HepG2 (cell line): ENCODE results near the gene ASXL1. TPM values are rescaled to one million over a fixed set of nuclear protein-coding genes. Genes with fewer than 3 reads are reported as not detected.

ENCODE experiments used
- ADNP ChIP-seq: sonication (generic); formaldehyde crosslinking; IDR thresholded peaks from 2 replicates; pipeline ENCODE4 v1.4.0; 2020; ENCODE audit warnings: missing genetic modification reagents
- HNRNPLL ChIP-seq: fragments of 200-400 bp; formaldehyde crosslinking; IDR thresholded peaks from 2 replicates; pipeline ENCODE4 v1.6.1; 2017; ENCODE audit warnings: mild to moderate bottlenecking, low read depth, low read length; ENCODE audit not compliant: poor library complexity, severe bottlenecking
- KDM1A ChIP-seq: IDR thresholded peaks from 2 replicates; pipeline ENCODE4 v1.6.1; 2016; ENCODE audit warnings: missing compliant biosample characterization
- KLF16 ChIP-seq, 2 experiments: sonication (generic) in 1 of 2; formaldehyde crosslinking in 1 of 2; IDR thresholded peaks; 2 replicates each; pipeline versions ENCODE4 v1.6.1 to v1.8.0; 2016 to 2023; ENCODE audit warnings: missing genetic modification reagents in 2 of 2, missing compliant biosample characterization in 1 of 2
- MED1 ChIP-seq: sonication (generic); formaldehyde crosslinking; IDR thresholded peaks from 2 replicates; pipeline ENCODE4 v1.4.0; 2020; ENCODE audit warnings: missing genetic modification reagents
- NR1H2 ChIP-seq: sonication (generic); formaldehyde crosslinking; IDR thresholded peaks from 2 replicates; pipeline ENCODE4 v1.8.1; 2022; ENCODE audit warnings: low read depth, missing genetic modification reagents, borderline replicate concordance
- TEAD3 ChIP-seq: optimal IDR thresholded peaks from 2 replicates; pipeline ENCODE3; 2016; ENCODE audit warnings: borderline replicate concordance
- YY1 ChIP-seq: IDR thresholded peaks from 2 replicates; pipeline ENCODE4 v1.6.1; 2011; ENCODE audit warnings: low read length, low read depth, moderate library complexity, mild to moderate bottlenecking; ENCODE audit not compliant: insufficient read depth, insufficient replicate concordance
- ZFX ChIP-seq: sonication (generic); formaldehyde crosslinking; IDR thresholded peaks from 2 replicates; pipeline ENCODE4 v1.4.0; 2020; ENCODE audit warnings: mild to moderate bottlenecking, low read depth, missing genetic modification reagents, moderate library complexity
- ZNF138 ChIP-seq: sonication (generic); formaldehyde crosslinking; IDR thresholded peaks from 2 replicates; pipeline ENCODE4 v1.5.0; 2020; ENCODE audit warnings: mild to moderate bottlenecking, low read depth, missing genetic modification reagents
- ZNF180 ChIP-seq: sonication (generic); formaldehyde crosslinking; IDR thresholded peaks from 2 replicates; pipeline ENCODE4 v1.4.0; 2020; ENCODE audit warnings: low read depth, missing genetic modification reagents, borderline replicate concordance
- ZNF234 ChIP-seq: sonication (generic); formaldehyde crosslinking; conservative IDR thresholded peaks from 2 replicates; pipeline ENCODE4 v1.5.1; 2020; ENCODE audit warnings: mild to moderate bottlenecking, missing genetic modification reagents
- ZNF607 ChIP-seq: sonication (generic); formaldehyde crosslinking; IDR thresholded peaks from 2 replicates; pipeline ENCODE4 v1.5.1; 2020; ENCODE audit warnings: missing genetic modification reagents, mild to moderate bottlenecking, borderline replicate concordance
- polyA plus RNA-seq, 8 experiments: library from polyadenylated mRNA; depleted of rRNA in 3 of 8; stranded (reverse) in 7 of 8; unstranded in 1 of 8; fragments of >200 nt; fragmentation: Illumina TruSeq in 4 of 8; extraction: Trizol in 4 of 8; gene quantifications; 2 replicates each; pipeline versions ENCODE4 v1.2.1 to v1.2.3, GENCODE V29; 2011 to 2016; ENCODE audit warnings: low read depth in 4 of 8, missing spikeins in 1 of 8, mixed read lengths in 1 of 8; ENCODE audit not compliant: insufficient read depth in 1 of 8
- total RNA-seq, 5 experiments: library from RNA; depleted of rRNA; stranded (reverse); fragments of >200 nt; fragmentation: Illumina TruSeq; extraction: Trizol; gene quantifications; 2 replicates each; pipeline ENCODE4 v1.2.3, GENCODE V29; 2016; ENCODE audit warnings: low read depth in 1 of 5
- TF ChIP-seq, protein P1 (sequence below): sonication (generic); formaldehyde crosslinking; IDR thresholded peaks from 2 replicates; pipeline ENCODE4 v1.4.0; 2020; ENCODE audit warnings: missing genetic modification reagents, mild to moderate bottlenecking, borderline replicate concordance
- TF ChIP-seq, protein P2 (sequence below), 2 experiments: sonication (generic) in 1 of 2; formaldehyde crosslinking in 1 of 2; IDR thresholded peaks; 2 replicates each; pipeline versions ENCODE4 v1.4.0 to v1.6.1; 2016 to 2020; ENCODE audit warnings: borderline replicate concordance in 1 of 2, low read depth in 1 of 2, mild to moderate bottlenecking in 1 of 2, missing genetic modification reagents in 1 of 2
- TF ChIP-seq, protein P3 (sequence below): IDR thresholded peaks from 2 replicates; pipeline ENCODE4 v1.6.1; 2016; ENCODE audit warnings: control low read depth
- TF ChIP-seq, protein P4 (sequence below): sonication (generic); formaldehyde crosslinking; IDR thresholded peaks from 2 replicates; pipeline ENCODE4 v1.5.1; 2020; ENCODE audit warnings: mild to moderate bottlenecking, missing genetic modification reagents, borderline replicate concordance
- TF ChIP-seq, protein P5 (sequence below): IDR thresholded peaks from 2 replicates; pipeline ENCODE4 v1.6.1; 2016; ENCODE audit warnings: mild to moderate bottlenecking, missing biosample characterization, missing genetic modification reagents

The ASXL1 gene
- total and polyA plus RNA-seq, 2 of the 13 experiments (the other 11 are each of a cell fraction or from before 2014, with no cell fraction given) = 62.1 to 74.8 TPM

DNA sequence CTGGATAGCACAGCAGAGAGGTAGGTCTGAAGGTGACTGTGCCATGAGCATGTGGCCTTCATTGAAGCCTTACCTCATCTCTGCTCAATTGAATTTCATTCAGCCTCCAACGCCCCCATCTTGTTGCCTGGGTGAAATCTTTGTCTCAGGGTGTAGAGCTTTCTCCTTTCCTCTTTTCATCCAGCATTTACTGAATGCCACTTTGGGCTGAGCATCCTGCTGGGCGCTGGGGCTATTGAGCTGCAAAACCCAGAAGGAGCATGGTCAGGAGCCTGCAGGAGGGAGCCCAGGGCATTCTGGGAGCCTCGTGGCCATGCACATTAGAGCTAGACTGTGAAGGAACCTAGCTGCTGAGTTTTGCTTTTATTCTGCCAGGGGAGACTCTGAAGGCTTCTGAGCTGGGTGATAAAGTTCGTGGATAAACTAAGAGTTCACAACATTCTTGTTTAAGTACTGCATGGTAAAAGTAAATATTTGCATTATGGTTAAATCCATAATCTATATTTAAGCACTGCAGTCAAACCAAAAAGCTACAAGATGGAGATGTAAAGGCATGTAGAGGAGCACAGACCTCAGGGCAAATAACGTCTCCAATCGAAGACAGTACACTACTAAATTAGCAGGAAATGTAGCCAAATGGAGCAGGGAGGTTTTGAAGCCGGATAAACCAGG, 13.2 kb upstream of the ASXL1 start (continued):
- TF ChIP-seq ZNF607 (CRISPR knock-in tag) = peak; percentile 74; the same call in 1 of the 2 replicates
- TF ChIP-seq ZNF180 (CRISPR knock-in tag) = no peak
- TF ChIP-seq, protein P1, sequence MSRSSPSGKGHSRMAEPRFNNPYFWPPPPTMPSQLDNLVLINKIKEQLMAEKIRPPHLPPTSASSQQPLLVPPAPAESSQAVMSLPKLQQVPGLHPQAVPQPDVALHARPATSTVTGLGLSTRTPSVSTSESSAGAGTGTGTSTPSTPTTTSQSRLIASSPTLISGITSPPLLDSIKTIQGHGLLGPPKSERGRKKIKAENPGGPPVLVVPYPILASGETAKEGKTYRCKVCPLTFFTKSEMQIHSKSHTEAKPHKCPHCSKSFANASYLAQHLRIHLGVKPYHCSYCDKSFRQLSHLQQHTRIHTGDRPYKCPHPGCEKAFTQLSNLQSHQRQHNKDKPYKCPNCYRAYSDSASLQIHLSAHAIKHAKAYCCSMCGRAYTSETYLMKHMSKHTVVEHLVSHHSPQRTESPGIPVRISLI (CRISPR knock-in tag) = no peak
- TF ChIP-seq, protein P2, sequence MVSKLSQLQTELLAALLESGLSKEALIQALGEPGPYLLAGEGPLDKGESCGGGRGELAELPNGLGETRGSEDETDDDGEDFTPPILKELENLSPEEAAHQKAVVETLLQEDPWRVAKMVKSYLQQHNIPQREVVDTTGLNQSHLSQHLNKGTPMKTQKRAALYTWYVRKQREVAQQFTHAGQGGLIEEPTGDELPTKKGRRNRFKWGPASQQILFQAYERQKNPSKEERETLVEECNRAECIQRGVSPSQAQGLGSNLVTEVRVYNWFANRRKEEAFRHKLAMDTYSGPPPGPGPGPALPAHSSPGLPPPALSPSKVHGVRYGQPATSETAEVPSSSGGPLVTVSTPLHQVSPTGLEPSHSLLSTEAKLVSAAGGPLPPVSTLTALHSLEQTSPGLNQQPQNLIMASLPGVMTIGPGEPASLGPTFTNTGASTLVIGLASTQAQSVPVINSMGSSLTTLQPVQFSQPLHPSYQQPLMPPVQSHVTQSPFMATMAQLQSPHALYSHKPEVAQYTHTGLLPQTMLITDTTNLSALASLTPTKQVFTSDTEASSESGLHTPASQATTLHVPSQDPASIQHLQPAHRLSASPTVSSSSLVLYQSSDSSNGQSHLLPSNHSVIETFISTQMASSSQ (IDR thresholded peaks at IDR 0.05; ENCODE audit: low read depth) = no peak
- TF ChIP-seq, protein P2 (CRISPR knock-in tag; IDR thresholded peaks at IDR 0.05; ENCODE audit: borderline replicate concordance) = no peak
- peak; percentile 58 for TF ChIP-seq TEAD3 (CRISPR knock-in tag)
- TF ChIP-seq, protein P3, sequence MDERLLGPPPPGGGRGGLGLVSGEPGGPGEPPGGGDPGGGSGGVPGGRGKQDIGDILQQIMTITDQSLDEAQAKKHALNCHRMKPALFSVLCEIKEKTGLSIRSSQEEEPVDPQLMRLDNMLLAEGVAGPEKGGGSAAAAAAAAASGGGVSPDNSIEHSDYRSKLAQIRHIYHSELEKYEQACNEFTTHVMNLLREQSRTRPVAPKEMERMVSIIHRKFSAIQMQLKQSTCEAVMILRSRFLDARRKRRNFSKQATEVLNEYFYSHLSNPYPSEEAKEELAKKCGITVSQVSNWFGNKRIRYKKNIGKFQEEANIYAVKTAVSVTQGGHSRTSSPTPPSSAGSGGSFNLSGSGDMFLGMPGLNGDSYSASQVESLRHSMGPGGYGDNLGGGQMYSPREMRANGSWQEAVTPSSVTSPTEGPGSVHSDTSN (CRISPR knock-in tag) = no peak
- TF ChIP-seq, protein P4, sequence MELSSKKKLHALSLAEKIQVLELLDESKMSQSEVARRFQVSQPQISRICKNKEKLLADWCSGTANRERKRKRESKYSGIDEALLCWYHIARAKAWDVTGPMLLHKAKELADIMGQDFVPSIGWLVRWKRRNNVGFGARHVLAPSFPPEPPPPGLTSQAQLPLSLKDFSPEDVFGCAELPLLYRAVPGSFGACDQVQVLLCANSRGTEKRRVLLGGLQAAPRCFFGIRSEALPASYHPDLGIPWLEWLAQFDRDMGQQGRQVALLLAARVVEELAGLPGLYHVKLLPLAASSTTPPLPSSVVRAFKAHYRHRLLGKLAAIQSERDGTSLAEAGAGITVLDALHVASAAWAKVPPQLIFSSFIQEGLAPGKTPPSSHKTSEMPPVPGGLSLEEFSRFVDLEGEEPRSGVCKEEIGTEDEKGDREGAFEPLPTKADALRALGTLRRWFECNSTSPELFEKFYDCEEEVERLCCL (CRISPR knock-in tag) = no peak
- TF ChIP-seq YY1 = no peak
- no peak for TF ChIP-seq MED1 (CRISPR knock-in tag)
- no peak for TF ChIP-seq NR1H2 (CRISPR knock-in tag)
- TF ChIP-seq, protein P5, sequence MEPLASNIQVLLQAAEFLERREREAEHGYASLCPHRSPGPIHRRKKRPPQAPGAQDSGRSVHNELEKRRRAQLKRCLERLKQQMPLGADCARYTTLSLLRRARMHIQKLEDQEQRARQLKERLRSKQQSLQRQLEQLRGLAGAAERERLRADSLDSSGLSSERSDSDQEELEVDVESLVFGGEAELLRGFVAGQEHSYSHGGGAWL (CRISPR knock-in tag) = peak; percentile 50; the same call in 1 of the 2 replicates
- no peak for TF ChIP-seq HNRNPLL
- no peak for TF ChIP-seq ZNF234 (CRISPR knock-in tag)
- no peak for TF ChIP-seq ADNP (CRISPR knock-in tag)
- no peak for TF ChIP-seq ZNF138
- TF ChIP-seq KDM1A (CRISPR knock-in tag) = no peak
- 0 out of 4 replicates have a peak, but pooled peaks of 1 of the 2 experiments have one; percentile 32 for TF ChIP-seq KLF16 (CRISPR knock-in tag; IDR thresholded peaks at IDR 0.05)
- TF ChIP-seq ZFX (CRISPR knock-in tag) = 0 out of 2 replicates have a peak, but pooled peaks have one; percentile 21
